Measurements from ENCODE around the gene HMCN2.

Gene HMCN2

DNA sequence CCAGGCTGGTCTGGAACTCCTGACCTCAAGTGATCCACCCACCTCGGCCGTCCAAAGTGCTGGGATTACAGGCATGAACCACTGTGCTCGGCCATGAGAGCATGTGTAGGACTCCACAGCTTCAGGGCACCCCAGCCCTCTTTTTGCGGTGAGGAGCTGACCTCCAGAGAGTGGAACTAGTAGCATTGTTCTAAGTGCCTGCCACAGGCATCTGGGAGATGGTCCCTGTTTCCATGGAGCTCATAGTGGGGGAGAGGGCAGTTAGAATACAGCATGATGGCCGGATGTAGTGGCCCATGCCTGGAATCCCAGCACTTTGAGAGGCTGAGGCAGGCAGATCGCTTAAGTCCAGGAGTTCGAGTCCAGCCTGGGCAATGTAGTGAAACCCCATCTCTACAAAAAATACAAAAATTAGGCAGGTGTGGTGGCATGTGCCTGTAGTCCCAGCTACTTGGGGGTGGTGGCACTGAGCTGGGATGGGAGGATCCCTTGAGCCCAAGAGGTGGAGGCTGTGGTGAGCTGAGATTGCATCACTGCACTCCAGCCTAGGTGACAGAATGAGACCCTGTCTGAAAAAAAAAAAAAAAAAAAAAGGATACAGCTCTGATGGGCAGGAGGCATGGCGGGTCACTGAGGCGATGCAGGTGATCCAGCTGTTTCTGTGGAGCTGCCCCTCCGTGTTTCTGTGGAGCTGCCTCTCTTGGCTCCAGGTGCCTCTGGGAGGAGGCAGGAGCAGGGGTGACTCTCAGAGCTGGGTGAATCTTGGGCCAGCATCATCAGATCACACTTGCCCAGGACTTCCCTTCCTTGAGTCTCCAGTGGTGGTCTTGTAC is 183.4 kb downstream of the HMCN2 start:
- in situ Hi-C loops (cut with MboI; ENCODE audit: low sequenced_read_pairs) = no loop called here
- DNase-seq (ENCODE audit: low spot score in 2 of 2) = no peak
- Histone ChIP-seq H3K4me3 (no peak overlapping the region), H3K36me3 (replicated peaks) (0 out of 2 replicates have a peak, but pooled peaks cover 3% of the 10 kb centered on the region), H3K27me3 (ENCODE audit: low read depth) (no peaks in the 10 kb centered on the region), H3K4me1 (peaks cover 46% of the 10 kb centered on the region), H3K9me3 (no peaks in the 10 kb centered on the region)

DNA sequence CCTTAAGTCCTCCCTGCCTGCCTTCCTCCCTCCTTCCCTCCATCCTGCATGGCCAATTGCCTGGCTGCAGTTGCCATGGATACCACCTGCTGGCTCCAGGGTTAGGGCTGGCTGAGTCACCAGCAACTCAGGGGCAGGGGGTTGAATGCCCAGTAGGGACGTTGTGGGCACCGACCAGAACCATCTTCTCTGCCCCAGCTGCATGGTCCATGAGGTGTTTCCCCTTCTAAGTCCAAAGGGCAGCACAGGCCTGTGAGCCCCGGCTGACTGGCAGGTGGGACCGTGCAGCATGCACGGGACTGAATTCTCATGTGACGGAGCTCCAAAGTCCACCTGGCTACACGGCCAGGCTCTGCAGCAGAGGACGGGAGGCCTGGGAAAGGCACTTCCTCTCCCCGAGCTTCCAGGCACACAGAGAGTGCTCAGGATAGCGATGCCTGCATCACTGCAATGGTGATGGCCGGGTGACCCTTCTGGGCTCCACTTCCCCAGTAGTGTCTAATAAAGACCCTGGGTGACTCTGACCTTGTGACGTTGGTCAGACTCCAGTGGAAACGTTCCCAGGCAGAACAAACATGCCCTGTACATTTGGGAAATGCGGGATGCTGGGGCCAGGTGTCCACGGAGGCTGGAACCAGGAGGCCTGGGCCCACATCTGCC is 184.9 kb downstream of the HMCN2 start:
- Histone ChIP-seq H3K9me3 (no peaks in the 10 kb centered on the region), H3K4me3 (no peak overlapping the region), H3K36me3 (replicated peaks) (0 out of 2 replicates have a peak, but pooled peaks cover 3% of the 10 kb centered on the region), H3K27me3 (ENCODE audit: low read depth) (no peaks in the 10 kb centered on the region), H3K4me1 (peaks cover 44% of the 10 kb centered on the region)
- in situ Hi-C loops (cut with MboI; ENCODE audit: low sequenced_read_pairs) = loop anchor here (5.0 kb wide), 1 partner anchor 237 kb away; no protein-coding TSS in a partner anchor
- no peak for DNase-seq (ENCODE audit: low spot score in 2 of 2)

DNA sequence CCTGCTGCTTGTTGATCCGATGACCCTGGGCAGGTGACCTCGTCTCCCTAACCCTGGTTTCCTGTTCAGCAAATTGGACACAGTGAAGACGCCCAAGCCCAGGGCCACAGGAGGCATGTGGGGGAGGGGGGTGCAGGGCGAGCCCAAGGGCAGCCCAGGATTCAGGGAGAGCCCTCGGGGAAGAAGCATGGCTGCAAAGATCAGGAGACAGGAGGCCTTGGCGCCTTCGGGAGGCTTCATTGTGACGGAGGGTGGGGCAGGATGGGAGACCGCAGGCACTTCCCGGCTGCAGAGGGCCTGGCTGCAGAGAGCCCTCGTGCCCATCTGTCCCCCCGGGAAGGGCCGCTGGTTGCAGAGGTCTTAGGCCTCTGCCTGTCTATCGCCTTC is 185.4 kb downstream of the HMCN2 start:
- no peak overlapping the region for H3K4me3 ChIP-seq
- in situ Hi-C loops (cut with MboI; ENCODE audit: low sequenced_read_pairs) = loop anchor here (5.0 kb wide), 1 partner anchor 236 kb away; no protein-coding TSS in a partner anchor
- no peaks in the 10 kb centered on the region for H3K9me3 ChIP-seq
- no peak for DNase-seq (ENCODE audit: low spot score in 2 of 2)
- 0 out of 2 replicates have a peak, but pooled peaks cover 3% of the 10 kb centered on the region for H3K36me3 ChIP-seq (replicated peaks)
- no peaks in the 10 kb centered on the region for H3K27me3 ChIP-seq (ENCODE audit: low read depth)
- peaks cover 39% of the 10 kb centered on the region for H3K4me1 ChIP-seq

DNA sequence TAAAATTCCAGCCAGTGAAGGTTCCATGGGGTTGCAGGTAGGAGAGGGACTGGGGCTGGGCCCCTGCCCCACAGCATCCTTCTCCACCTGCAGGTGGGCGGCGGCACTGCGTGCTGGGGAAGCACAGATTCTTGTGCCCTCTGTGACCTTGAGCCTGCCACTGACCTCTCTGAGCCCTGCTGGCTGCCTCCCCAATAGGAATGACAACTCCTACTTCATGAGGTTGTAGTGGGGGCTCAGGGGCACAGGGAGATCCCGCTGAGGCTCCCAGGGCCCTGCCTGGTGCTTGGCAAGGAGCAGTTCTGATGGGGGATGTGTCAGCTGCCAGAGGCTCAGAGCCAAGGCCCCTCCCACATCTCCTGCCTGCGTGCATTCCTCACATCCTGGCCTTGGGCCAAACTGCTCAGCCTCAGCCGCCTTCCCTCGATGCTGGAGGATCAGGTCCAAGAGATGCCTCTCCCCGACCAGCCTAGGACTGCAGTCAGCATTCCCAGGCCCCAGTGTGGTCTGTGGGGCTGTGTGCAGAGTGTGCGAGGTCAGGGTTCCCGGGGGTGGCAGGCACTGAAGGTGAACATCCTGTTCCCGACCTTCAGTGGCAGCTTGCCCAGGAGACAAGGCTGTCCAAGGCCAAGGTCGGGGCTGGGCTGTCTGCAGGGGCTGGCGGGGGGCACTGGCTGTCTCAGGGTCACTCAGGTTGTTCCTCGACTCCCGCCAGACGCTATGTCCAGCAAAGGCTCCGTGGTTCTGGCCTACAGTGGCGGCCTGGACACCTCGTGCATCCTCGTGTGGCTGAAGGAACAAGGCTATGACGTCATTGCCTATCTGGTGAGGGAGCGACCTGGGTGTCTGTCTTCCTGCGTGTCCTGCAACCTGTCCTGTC is 186.2 kb downstream of the HMCN2 start:
- no peak overlapping the region for H3K4me3 ChIP-seq
- H3K36me3 ChIP-seq (replicated peaks) = 0 out of 2 replicates have a peak, but pooled peaks cover 3% of the 10 kb centered on the region
- peak; percentile 73 to 90 for DNase-seq (ENCODE audit: low spot score in 2 of 2)
- peaks cover 32% of the 10 kb centered on the region for H3K4me1 ChIP-seq
- in situ Hi-C loops (cut with MboI; ENCODE audit: low sequenced_read_pairs) = loop anchor here (5.0 kb wide), 1 partner anchor 236 kb away; no protein-coding TSS in a partner anchor
- H3K27me3 ChIP-seq (ENCODE audit: low read depth) = no peaks in the 10 kb centered on the region
- H3K9me3 ChIP-seq = no peaks in the 10 kb centered on the region

DNA sequence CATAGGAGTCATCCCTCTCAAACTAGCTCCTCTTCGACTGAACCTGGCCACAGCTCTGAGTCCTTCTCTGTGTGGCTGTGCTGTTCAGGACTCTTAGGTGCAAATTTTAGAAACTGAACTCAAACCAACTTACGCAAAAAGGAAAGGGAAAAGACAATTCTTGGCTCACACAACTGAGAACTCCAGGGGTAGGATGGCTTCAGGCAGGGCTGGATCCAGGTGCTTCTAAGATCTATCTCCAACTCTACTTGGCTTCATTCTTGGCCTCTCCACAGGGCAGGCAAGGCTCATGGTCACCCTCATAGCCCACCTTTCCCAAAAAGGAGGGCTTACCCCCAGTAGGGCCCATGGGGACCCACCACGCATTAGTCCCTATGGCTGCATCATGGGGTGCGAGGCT is 187.3 kb downstream of the HMCN2 start:
- in situ Hi-C loops (cut with MboI; ENCODE audit: low sequenced_read_pairs) = loop anchor here (5.0 kb wide), 1 partner anchor 234 kb away; no protein-coding TSS in a partner anchor
- Histone ChIP-seq H3K36me3 (replicated peaks) (0 out of 2 replicates have a peak, but pooled peaks cover 3% of the 10 kb centered on the region), H3K27me3 (ENCODE audit: low read depth) (no peaks in the 10 kb centered on the region), H3K4me3 (no peak overlapping the region), H3K9me3 (no peaks in the 10 kb centered on the region), H3K4me1 (peaks cover 21% of the 10 kb centered on the region)
- no peak for DNase-seq (ENCODE audit: low spot score in 2 of 2)

DNA sequence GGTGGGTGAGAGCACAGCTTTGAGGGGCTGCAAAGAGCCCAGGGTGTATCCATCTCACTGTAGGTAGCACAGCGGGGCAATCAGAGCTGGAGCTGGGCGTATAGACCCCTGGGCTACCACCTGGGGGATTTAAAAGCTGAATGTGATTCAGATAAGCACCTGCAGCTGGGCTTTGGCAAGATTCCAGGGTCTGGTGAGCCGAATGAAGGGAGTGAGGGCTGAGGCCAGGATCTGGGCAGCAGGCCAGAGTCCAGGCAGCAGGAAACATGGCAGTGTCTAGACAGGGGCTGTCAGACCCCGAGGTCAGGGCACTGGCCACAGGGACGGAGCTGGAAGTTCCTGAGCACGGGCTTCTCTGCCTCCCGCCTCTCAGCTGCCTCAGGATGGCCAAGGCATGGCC is 187.9 kb downstream of the HMCN2 start:
- Histone ChIP-seq H3K9me3 (no peaks in the 10 kb centered on the region), H3K27me3 (ENCODE audit: low read depth) (no peaks in the 10 kb centered on the region), H3K36me3 (replicated peaks) (no peaks in the 10 kb centered on the region), H3K4me1 (peaks cover 15% of the 10 kb centered on the region), H3K4me3 (no peak overlapping the region)
- no peak for DNase-seq (ENCODE audit: low spot score in 2 of 2)
- in situ Hi-C loops (cut with MboI; ENCODE audit: low sequenced_read_pairs) = loop anchor here (5.0 kb wide), 1 partner anchor 234 kb away; no protein-coding TSS in a partner anchor

DNA sequence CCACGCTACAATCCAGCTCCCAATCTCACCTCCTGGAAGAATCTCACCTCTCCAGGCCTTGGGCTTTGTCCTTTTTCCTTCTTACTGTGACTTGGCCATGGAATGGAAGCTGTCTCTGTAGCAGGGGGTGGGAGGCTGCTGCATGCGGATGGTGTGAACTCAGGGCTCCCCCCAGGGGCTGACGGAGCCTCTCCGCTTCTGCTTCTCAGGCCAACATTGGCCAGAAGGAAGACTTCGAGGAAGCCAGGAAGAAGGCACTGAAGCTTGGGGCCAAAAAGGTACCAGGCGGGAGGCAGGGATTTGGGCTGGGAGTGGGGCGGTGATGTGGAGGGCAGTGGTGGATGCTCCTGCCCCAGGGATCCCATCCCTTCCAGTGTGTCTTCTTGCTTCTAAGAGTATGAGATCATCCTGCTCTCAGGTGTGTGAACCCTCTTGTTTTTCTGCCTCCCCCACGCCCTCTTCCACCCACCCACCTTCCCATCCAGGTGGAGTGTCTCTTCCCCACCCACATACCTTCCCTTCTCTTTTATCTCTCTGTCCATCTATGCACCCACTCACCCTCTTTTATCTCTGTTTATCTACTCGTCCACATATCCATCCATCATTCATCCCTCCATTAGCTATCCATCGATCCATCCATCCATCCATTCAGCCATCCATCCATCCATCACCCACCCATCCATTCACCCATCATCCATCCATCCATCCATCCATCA is 188.7 kb downstream of the HMCN2 start:
- in situ Hi-C loops (cut with MboI; ENCODE audit: low sequenced_read_pairs) = loop anchor here (5.0 kb wide), 1 partner anchor 233 kb away; no protein-coding TSS in a partner anchor
- peaks cover 12% of the 10 kb centered on the region for H3K4me1 ChIP-seq
- H3K9me3 ChIP-seq = no peaks in the 10 kb centered on the region
- H3K36me3 ChIP-seq (replicated peaks) = no peaks in the 10 kb centered on the region
- no peak for DNase-seq (ENCODE audit: low spot score in 2 of 2)
- H3K4me3 ChIP-seq = no peak overlapping the region
- H3K27me3 ChIP-seq (ENCODE audit: low read depth) = no peaks in the 10 kb centered on the region

DNA sequence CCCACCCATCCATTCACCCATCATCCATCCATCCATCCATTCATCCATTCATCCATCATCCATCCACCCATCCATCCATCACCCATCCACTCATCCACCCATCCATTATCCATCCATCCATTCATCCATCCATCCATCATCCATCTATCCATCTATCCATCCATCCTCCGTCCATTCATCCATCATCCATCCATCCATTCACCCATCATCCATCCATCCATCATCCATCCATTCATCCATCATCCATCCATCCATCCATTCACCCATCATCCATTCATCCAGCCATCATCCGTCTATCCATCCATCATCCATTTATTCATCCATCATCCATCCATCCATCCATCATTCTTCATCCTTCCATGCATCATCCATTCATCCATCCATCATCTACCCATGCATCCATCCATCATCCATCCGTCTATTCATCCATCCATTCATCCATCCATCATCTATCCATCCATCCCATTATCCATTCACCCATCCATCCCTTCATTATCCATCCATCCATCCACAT is 189.3 kb downstream of the HMCN2 start:
- Histone ChIP-seq H3K36me3 (replicated peaks) (no peaks in the 10 kb centered on the region), H3K4me3 (no peak overlapping the region), H3K4me1 (peaks cover 12% of the 10 kb centered on the region), H3K27me3 (ENCODE audit: low read depth) (no peaks in the 10 kb centered on the region), H3K9me3 (no peaks in the 10 kb centered on the region)
- no peak for DNase-seq (ENCODE audit: low spot score in 2 of 2)
- in situ Hi-C loops (cut with MboI; ENCODE audit: low sequenced_read_pairs) = loop anchor here (5.0 kb wide), 1 partner anchor 232 kb away; no protein-coding TSS in a partner anchor

DNA sequence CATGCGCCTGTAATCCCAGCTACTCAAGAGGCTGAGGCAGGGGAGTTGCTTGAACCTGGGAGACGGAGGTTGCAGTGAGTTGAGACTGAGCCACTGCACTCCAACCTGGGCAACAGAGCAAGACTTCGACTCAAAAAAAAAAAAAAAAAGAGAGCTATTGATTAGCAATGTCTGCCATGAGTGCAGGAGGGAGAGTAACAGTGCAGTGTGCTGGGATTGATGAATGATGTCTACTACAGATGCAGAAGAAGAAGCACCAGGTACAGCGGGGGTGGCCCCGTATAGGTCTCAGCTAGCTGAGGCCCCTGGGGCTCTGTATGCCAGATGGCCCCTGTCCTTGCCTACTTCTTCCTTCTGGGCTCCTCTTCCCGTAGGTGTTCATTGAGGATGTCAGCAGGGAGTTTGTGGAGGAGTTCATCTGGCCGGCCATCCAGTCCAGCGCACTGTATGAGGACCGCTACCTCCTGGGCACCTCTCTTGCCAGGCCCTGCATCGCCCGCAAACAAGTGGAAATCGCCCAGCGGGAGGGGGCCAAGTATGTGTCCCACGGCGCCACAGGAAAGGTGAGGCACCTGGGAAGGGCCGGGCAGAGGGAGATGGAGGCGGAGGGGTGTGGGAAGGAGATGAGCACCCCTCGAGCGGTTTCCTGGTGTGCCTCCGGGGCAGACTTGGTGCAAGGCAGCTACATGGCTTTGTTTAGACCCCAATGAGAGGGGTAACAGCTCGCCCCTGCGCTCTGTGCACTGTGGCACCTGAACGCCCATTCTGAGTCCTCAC is 192.7 kb downstream of the HMCN2 start:
- no peak overlapping the region for H3K4me3 ChIP-seq
- no peaks in the 10 kb centered on the region for H3K27me3 ChIP-seq (ENCODE audit: low read depth)
- H3K4me1 ChIP-seq = no peaks in the 10 kb centered on the region
- in situ Hi-C loops (cut with MboI; ENCODE audit: low sequenced_read_pairs) = no loop called here
- H3K9me3 ChIP-seq = no peaks in the 10 kb centered on the region
- DNase-seq (ENCODE audit: low spot score in 2 of 2) = no peak
- H3K36me3 ChIP-seq (replicated peaks) = no peaks in the 10 kb centered on the region

DNA sequence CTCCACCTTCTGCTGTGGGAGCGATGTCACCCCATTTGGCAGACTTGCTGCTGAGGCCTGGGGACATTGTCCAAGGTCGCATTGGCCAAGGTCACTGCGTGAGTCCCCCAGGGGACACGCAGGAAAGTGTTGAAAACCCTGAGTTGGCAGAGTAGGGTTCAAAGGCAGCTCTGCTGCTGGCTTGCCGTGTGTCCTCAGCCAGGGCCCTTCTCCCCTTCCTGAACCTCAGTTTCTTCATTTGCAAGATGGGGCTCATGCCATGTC is 193.2 kb downstream of the HMCN2 start:
- H3K36me3 ChIP-seq (replicated peaks) = no peaks in the 10 kb centered on the region
- no peak for DNase-seq (ENCODE audit: low spot score in 2 of 2)
- H3K4me3 ChIP-seq = no peak overlapping the region
- no peaks in the 10 kb centered on the region for H3K27me3 ChIP-seq (ENCODE audit: low read depth)
- no peaks in the 10 kb centered on the region for H3K4me1 ChIP-seq
- in situ Hi-C loops (cut with MboI; ENCODE audit: low sequenced_read_pairs) = no loop called here
- no peaks in the 10 kb centered on the region for H3K9me3 ChIP-seq

DNA sequence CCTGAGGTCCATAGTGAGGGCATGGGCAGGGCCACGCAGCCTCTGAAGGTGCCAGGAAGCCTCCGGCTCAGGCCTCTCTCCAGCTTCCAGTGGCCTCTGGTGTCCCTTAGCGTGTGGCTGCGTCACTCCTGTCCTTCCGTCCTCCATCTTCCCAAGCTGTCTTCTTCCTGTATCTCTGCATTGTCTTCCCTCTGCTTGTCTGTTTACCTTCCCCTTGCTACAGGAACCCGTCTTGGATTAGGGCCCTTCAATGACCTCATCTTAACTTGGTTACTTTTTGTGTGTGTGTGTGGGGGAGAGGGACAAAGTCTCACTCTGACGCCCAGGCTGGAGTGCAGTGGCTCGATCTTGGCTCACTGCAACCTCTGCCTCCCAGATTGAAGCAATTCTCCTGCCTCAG is 193.6 kb downstream of the HMCN2 start:
- Histone ChIP-seq H3K9me3 (no peaks in the 10 kb centered on the region), H3K27me3 (ENCODE audit: low read depth) (no peaks in the 10 kb centered on the region), H3K4me1 (no peaks in the 10 kb centered on the region), H3K36me3 (replicated peaks) (no peaks in the 10 kb centered on the region), H3K4me3 (no peak overlapping the region)
- no peak for DNase-seq (ENCODE audit: low spot score in 2 of 2)
- in situ Hi-C loops (cut with MboI; ENCODE audit: low sequenced_read_pairs) = no loop called here

DNA sequence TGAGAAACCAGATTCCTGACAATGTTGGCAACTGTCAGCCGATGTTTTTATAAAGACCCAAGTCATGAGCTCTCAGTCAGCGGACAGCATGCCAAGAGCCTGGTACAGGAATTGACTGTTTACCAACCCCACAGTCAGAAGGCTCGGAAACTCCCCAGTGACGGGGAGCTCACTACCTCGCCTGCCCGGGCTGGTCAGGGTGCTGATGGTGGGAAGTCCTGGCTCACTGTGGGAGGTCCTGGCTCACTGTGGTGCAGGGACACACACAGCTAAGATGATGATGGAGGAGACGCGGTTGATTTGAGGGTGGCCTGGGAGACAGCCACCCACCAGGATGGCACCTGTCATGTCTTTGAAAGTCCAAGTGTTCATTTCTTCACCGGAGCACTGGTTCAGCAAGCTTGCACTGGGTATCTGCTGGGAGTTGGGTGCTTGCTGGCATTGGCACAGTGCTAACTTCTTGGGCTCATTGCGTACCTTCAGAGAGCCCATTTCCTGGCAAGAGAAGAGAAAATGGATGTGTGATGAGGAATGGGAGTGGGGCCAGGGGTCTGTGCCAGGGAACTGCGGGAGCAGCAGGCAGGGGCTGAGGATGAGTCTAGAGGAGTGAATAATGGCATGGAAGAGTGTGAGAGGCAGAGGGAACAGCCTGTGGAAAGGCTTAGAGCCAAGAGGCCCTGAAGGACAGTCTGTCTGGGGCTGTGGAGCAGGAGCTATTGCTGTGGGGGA is 194.5 kb downstream of the HMCN2 start:
- no peaks in the 10 kb centered on the region for H3K9me3 ChIP-seq
- no peak overlapping the region for H3K4me3 ChIP-seq
- no peaks in the 10 kb centered on the region for H3K27me3 ChIP-seq (ENCODE audit: low read depth)
- DNase-seq (ENCODE audit: low spot score in 2 of 2) = no peak
- no peaks in the 10 kb centered on the region for H3K4me1 ChIP-seq
- in situ Hi-C loops (cut with MboI; ENCODE audit: low sequenced_read_pairs) = no loop called here
- H3K36me3 ChIP-seq (replicated peaks) = no peaks in the 10 kb centered on the region
